Activated CD8-positive, alpha-beta memory T cell treated with anti-CD3 and anti-CD28 coated beads, Interleukin-2, amount 50 U/mL, for 1 hour (primary cell): Measurements from ENCODE around the gene BRPF1.

Experiments used
- DNase-seq: peaks from one replicate; pipeline ENCODE4 v3.0.0-alpha.2; 2020; ENCODE audit errors: extremely low read depth

The BRPF1 gene, protein sequence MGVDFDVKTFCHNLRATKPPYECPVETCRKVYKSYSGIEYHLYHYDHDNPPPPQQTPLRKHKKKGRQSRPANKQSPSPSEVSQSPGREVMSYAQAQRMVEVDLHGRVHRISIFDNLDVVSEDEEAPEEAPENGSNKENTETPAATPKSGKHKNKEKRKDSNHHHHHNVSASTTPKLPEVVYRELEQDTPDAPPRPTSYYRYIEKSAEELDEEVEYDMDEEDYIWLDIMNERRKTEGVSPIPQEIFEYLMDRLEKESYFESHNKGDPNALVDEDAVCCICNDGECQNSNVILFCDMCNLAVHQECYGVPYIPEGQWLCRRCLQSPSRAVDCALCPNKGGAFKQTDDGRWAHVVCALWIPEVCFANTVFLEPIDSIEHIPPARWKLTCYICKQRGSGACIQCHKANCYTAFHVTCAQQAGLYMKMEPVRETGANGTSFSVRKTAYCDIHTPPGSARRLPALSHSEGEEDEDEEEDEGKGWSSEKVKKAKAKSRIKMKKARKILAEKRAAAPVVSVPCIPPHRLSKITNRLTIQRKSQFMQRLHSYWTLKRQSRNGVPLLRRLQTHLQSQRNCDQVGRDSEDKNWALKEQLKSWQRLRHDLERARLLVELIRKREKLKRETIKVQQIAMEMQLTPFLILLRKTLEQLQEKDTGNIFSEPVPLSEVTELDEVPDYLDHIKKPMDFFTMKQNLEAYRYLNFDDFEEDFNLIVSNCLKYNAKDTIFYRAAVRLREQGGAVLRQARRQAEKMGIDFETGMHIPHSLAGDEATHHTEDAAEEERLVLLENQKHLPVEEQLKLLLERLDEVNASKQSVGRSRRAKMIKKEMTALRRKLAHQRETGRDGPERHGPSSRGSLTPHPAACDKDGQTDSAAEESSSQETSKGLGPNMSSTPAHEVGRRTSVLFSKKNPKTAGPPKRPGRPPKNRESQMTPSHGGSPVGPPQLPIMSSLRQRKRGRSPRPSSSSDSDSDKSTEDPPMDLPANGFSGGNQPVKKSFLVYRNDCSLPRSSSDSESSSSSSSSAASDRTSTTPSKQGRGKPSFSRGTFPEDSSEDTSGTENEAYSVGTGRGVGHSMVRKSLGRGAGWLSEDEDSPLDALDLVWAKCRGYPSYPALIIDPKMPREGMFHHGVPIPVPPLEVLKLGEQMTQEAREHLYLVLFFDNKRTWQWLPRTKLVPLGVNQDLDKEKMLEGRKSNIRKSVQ (N-terminal part only)

DNA sequence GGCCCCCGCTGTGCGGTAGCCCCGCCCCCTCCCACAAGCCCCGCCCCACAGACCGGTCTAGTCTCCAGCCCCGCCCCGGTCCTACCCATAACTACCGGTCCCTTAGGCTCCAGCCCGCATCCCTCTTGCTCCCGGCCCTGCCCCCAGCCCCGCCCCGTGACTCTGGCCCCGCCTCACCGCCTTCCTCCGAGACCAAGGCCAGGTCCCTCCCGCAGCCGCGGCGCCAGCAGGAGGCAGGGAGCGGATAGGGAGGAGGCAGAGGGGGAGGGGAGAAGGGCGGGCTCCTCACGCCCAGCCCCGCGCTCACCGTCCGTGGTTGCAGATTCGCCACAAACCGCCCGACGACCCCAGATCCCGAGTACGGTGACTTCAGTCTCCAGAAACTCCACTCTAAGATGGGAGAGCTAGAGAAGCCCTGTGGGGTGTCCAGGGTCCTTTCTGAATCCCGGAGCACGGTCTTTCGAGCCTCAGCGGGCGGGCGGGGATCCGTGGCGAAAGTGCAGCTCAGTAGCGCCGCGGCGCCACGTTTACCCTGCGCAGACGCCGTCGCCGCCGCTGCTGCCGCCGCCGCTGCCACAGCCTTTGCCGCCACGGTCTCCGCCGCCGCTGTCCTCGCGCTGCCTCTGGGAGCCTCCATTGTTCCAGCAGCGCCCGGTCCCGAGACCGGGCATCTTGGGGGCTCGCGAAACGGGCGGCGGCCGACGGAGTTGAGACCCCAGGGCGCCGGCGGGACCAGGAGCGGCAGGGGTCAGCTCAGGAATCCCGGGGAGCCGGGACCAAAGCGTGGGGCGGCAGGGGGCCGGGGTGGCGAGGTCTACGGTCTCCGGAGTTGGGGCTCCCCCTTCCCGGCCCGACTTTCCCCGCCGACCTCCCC lies at the start of gene BRPF1:
BRPF1 (plus strand) TSS at position 530 of the 874 bp plus-strand sequence. CDS start 2,406 bp downstream, outside the sequence.
- DNase-seq: peak; percentile 92

DNA sequence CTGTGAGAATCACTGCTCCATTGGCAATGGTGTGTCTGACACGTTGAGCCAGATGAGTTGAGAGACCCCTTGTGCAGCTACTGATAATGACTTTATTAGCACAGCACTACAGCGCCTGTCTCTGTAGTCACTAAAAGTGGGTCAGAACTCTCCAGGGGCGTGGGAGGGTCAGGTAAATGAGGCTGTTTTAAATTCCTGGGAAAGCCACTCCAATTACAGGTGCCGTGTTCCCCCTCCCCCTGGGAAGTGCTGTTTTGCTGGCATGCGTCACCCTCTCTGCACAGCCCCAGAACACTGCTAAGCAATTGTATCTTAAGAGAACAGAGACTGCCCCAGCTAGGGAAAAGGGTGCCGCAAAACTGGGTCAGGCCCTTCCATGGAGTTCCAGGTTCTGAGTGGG lies 49.4 kb upstream of the BRPF1 start:
- DNase-seq: no peak

DNA sequence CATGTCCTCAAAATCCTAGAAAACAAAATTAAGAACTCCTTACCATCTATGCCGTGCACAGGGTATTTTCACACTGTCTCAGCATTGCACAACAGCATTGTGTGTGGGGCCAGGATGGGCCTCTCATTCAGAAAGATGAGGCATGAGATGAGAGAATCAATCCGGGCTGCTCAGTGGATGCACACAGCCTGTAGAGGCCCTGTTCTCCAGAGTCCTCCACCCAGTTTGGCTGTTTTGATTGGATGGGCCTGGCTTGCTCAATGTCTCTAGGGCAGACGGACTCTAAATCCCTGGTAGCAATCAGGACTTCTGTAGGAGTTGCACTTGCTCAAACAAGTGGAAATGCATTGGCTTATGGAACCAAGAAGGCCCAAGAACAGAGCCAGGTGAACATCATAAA lies 48.1 kb upstream of the BRPF1 start:
- DNase-seq: no peak

DNA sequence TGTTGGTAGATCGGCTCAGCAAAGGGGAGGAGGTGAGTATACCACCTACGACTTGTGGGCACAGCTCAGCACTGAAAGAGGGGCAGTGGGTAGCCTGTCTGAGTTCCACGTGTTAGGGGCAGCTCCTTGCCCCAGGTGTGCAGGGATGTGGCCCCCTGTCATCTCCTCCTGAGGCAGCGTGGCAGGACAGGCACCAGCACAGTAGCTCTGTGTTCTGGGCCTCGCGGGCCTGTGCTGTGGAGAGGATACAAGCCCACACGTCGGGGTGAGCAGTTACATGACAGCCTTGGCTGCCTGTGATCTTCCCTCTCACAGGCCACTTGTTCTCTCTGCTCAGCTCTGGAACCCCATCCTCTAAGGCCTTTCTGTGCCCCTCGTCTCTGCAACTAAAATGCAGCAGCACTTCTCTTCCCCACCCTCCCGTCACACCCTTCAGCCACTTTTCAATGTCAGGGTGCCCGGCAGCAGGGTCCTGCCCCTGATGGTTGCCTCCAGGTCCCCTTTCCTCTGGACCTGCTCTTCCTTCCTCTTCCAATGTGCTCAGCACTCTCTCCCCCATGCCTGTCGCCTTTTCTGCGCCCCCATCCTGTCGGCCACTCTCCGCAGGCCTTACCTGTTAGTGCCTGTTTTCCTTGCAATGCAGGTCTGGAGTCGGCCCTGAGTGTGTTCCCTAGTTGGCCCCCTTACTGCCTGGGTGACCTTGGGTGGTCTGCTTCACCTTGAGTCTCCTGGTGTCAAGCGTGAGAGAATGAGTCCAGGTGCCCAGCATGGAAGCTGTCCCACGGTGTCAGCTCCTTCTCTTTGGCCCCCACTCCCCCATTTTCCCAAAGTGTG lies 46.1 kb upstream of the BRPF1 start:
- DNase-seq: no peak

DNA sequence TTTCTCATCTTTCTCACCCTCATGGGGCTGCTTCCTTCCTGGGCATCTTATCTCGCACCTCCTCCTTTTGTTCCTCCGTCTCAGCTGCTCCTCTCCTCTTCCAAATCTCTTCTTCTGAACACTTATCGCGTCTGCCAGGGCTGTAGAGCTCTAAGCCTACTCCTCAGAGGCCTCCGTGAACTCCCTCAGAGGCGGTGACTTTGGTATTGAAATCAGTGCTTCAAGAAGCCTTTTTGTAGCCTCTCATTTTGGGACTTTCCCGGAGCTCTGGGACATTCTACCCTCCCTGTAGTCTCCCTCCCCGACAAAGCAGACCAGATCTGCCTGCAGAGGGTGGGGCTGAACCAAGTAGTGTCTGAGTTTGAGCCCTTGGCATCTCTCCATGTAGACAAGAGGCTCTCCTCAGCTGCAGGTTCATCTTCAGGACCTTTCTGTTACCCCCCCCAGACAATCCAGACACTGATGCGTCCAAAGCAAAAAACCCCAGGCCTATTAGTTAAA lies 45.4 kb upstream of the BRPF1 start:
- DNase-seq: no peak

DNA sequence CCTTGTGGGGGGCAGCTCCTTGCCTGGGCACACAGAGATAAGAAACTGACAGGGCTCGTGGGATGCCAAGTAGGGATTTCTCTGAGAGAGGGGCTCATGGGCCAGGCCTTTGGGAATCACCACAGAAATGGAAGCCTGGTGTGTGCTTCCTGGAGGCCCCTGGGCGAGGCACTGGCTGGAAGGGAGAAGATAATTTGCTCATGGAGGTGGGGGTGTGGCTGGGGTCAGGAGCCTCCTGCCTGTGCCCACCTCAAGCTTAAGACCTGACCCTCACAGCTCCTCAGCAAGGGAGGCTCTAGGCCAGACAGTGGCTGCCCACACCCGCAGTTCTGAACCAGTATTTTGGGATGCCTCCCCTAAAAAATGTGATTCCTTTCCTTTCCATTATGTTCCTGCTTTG lies 44.8 kb upstream of the BRPF1 start:
- no peak for DNase-seq

DNA sequence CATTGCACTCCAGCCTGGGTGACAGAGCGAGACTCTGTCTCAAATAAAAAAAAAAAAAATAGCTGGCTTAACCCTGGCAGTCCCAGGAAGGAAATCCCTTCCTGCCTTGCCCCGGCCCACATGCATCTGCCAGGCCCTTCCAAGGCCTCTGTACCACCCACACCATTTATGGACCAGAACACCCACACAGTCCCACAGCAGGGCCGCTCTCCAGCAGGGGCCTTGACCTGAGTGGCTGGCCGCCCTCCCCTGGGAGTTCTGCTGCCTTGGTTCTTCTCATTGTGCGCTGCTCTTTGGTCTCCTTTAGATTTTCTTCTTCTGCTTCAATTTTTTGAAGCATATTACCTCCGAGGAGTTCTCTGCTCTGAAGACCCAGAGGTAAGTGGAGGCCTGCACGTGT lies 44.0 kb upstream of the BRPF1 start:
- DNase-seq: no peak

DNA sequence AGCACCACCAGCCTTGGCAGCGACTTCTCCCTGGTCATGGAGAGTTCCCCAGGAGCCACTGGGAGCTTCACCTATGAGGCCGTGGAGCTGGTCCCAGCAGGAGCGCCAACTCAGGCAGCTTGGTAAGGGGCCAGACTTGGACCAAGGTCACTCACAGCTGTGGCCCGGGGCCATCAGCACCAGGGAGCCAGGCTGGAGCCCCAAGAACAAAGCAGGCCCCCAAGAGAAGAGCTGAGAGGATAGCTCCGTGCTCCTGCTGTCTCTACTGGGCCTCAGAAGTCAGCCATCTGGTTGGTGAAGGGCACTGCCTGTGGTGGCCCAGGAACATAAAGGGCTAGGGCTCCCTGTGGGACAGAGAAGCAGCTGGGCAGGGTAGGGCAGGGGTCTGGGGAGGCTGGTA lies 42.6 kb upstream of the BRPF1 start:
- DNase-seq: no peak

DNA sequence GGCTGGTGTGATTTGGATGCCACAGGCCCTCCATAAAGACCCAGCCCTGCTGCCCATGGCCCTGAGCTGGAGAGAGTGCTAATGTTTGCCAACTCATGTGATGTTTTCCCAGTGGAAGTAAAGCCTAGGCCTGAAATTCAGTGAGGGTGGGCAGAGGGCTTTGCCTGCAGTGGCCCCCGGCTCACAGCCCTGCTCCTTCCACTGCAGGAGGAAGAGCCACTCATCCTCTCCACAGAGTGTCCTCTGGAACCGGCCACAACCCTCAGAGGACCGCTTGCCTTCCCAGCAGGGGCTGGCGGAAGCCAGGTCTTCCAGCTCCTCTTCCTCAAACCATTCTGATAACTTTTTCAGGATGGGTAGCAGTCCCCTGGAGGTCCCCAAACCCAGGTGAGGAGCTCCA lies 41.8 kb upstream of the BRPF1 start:
- DNase-seq: no peak

DNA sequence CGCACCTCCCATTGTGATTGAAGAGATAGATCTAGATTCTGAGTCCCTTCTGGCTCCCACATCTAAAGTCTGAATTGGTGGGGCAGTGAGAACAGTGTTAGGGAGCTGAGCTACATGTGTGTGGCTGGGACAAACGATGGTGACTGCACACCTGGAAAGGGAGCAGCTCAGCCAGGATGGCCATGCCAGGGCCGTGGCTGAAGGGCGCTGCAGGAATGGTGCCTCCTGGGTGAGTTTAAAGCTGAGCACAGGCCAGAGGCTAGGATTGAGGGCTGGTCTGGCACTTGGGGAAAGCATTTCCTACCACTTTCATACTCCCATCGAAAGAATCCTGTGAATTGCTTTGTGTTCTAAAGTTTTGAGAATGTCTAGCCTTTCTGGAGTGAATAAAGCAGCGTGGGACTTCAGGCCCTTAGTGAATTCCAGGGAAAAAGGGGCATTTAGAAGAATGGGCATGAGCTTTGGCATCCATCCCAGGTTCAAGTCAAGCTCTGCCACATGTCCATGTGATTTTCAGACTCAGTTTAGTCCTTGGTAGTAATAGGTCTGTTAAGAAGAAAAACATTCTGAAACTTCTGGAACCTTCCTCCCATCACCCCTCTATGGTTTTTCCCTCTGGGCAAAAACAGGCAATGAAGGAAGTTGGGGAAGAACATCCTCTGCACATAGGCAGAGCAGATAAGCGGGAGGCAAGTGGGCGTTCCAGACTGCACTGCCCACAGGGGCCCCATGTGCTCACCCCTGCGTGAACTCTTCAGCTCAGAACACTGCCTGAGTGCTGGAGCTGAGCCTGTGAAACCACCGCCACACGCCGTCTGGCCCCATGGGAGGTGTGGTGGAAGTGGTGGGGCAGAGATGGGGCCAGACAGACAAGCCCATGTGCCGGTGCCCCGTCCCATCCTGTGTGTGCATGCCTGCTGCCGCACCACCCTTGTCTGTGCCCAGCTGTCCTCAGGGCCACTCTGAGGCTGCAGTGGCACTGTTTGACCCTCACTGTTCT lies 40.8 kb upstream of the BRPF1 start:
- no peak for DNase-seq

DNA sequence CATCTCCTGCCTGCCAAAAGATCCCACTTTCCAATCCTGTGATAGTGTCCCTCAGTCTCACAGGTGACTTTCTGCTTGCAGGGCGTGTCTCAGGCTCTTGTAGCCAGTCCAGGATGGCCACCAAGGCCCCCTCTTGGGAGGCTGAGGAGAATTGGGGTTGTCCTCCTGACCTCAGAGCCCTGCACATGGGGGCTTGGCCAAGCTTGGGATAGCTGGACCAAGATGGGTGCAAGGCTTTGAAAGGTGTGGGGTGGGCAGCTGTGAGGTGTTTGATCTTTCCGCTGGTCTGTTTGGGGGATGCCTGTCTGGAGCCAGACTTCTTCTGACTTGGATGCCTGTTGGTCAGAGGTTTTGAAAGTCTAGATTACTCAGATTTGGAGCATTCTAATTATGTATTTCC lies 39.9 kb upstream of the BRPF1 start:
- no peak for DNase-seq

DNA sequence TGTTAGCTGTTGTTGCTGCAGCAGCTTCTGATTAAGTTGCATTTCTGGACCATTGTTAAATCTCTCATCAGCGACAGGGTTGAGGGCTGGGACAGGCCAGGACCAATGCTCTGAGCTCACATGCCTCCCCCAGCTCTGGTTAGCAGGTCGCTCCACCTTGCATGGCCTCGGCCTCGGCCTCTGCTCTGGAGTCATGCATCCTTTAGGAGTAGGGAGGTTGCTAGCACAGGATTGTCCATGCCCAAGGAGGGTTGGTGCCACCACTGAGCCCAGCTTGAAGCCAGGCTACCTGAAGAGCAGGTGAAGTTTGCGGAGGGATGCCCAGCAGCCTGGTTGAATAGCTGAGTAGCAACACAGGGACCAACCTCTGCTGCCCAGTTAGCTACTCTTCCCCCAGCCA lies 39.1 kb upstream of the BRPF1 start:
- no peak for DNase-seq

DNA sequence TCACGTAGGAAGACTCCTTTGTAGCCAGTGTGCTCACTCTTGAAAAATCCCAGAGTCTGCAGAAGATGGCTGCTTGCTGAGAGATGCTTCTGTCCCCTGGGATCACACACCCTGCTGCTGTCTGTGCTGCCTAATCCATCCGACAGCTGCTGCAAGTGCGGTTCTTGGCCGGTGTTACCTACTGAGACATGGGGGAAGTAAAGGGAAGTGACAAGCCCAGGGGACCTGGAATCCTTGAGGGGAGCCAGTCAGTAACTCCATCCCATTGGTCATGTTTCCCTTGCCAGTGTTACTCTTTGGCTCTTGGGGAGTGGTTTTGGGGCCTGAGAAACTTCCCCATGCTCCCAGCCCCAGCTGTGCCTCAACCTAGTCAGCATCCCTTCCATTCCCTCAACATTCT lies 36.2 kb upstream of the BRPF1 start:
- no peak for DNase-seq

DNA sequence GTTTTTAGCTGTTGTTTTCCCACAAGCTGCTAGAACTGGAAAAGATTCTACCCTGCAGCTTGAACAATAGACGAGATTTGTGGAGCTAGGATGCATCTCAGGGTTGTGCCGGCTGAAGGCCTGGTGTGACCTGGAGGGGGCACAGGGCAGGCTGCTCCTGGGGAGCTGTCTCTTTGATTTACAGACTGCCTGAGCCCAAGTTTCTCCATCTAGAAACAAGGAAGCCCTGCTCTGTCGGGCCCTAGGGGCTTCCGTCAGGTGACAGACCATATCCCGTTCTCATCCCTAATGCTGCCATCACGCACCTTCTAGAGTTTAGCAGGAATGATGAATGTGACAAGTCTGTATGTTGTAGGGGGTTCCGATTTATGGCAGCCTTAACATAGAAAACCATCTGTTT lies 35.8 kb upstream of the BRPF1 start:
- DNase-seq: no peak

DNA sequence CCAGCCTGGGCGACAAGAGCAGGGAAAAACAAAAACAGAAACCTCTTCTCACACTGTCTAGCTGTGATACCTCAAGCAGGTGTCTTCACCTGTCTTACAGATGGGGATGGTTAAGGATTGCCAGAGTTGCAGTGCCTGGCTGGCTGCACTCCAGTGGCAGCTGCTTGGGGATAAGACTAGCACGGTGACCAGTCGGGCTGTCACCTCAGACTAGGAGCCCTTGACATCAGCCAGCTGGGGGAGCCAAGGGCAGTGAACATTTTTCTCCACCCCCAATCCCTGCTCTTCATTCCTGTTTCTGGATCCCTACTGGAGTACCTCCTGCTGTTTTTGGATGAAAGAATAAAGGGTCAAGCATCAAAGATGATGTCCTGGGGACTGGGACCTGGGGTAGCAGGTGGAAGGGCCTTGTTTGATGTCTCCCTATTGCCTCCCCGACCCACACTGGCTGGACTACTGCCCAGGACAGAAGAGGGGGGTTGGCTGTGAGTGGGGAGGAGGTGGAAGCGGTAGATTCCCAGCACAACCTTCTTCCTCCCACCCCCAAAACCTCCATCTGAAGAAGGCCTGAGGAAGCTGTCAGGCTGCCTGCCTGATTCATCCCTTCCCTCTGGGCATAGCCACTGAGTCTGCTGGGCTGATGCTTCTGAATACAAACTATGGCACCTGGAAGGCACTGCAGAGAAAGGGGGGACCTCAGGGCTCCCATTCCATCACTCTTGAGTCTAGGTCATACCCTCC lies 34.9 kb upstream of the BRPF1 start:
- no peak for DNase-seq

DNA sequence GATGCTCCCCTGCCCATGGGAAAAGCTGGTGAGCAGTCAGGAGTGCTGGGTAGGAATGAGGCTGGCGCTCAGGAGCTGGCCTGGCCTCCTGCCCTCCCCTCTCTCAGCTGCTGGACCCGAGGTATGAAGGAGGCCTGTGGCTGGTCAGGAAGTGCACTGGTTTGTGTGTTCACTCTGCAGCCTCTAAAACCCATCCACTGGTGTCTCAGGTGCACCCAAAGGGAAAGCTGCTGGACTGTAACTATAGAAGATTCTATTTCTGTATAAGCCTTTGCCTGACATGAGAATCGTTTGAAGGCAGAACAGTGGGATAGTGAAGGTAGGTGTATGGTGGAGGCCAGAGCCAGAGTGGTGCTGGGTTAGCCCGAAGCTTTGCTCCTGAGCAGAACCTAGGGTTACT lies 33.6 kb upstream of the BRPF1 start:
- DNase-seq: no peak

DNA sequence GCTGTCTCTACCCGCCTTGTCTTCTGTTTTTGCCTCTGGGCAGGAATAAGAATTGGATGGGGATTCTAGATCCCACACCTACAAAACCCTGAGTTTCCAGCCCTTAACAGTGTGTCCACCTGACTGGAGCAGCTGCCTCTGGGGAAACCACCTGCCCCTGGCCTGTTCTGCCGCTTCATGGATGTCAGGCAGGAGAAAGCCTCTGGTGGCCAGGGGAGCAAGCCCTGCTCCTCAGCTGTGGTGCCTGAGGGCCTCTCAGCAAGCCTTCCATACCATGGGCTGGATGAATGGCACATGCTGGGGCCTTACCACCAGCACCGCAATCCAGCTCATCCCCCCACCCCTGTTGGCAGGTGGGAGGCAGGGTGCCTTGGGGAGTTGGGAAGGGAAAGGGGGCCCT lies 33.2 kb upstream of the BRPF1 start:
- DNase-seq: no peak

DNA sequence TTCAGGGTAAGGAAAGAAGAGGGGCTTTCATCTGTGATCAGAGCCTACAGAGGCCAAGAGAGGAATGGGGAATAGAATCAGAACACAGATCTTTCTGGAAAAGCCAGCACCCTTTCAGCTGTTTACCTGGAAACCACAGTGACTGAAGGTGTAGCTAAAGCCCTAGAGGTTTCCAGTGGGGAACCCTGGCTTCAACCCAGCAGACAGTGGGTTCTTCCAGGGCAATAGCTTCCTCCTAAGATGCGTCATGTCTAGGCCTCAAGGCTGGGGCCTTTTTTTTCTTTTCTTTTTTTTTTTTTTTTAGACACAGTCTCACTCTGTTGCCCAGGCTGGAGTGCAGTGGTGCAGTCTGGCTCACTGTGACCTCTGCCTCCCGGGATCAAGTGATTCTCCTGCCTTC lies 31.0 kb upstream of the BRPF1 start:
- DNase-seq: no peak
